ENCODE data around the gene MAGOHB.

- TF ChIP-seq CTCF (IDR thresholded peaks at IDR 0.05), result no peak
- no peak for TF ChIP-seq POLR2A (IDR thresholded peaks at IDR 0.05)
Observed at GRCh38 chr12:10600988-10601387, 12.4 kb downstream of the MAGOHB start.

Measured in Peyer's patch (tissue), 4 donors.